Endodermal cell (in vitro differentiated cells): ENCODE data around the gene PROSER2. TPM values are rescaled to one million over a fixed set of nuclear protein-coding genes. Genes with fewer than 3 reads are reported as not detected.

Experiments used
- DNase-seq: peaks from one replicate; pipeline ENCODE4 v3.0.0-alpha.2; 2017
- H3K27ac ChIP-seq: 2 replicates; pipeline ENCODE4 v1.5.1; 2013; ENCODE audit warnings: mild to moderate bottlenecking, low read depth, low read length, moderate library complexity
- H3K27me3 ChIP-seq: 2 replicates; pipeline ENCODE4 v1.6.1; 2013; ENCODE audit warnings: mild to moderate bottlenecking, low read length, moderate library complexity; ENCODE audit not compliant: insufficient read depth, control insufficient read depth, poor library complexity, severe bottlenecking
- H3K36me3 ChIP-seq: 2 replicates; pipeline ENCODE4 v1.7.0; 2013; ENCODE audit warnings: mild to moderate bottlenecking, low read length, moderate library complexity; ENCODE audit not compliant: control insufficient read depth, insufficient read depth
- H3K4me1 ChIP-seq: one replicate; pipeline ENCODE4 v1.7.0; 2013; ENCODE audit warnings: low read length; ENCODE audit not compliant: control insufficient read depth, insufficient read depth
- H3K4me3 ChIP-seq: 2 replicates; pipeline ENCODE4 v1.5.1; 2013; ENCODE audit warnings: mild to moderate bottlenecking, low read length, moderate library complexity
- H3K9ac ChIP-seq: 2 replicates; pipeline ENCODE4 v1.6.1; 2013; ENCODE audit warnings: mild to moderate bottlenecking, low read length, moderate library complexity; ENCODE audit not compliant: poor library complexity, severe bottlenecking; ENCODE audit errors: extremely low read depth
- H3K9me3 ChIP-seq: 2 replicates; pipeline ENCODE4 v1.6.1; 2013; ENCODE audit warnings: mild to moderate bottlenecking, low read length, moderate library complexity; ENCODE audit not compliant: control insufficient read depth
- H3K27ac Mint-ChIP-seq: 2 replicates; pipeline ENCODE4 v1.8.0; 2020; ENCODE audit warnings: mixed read lengths
- H3K27me3 Mint-ChIP-seq: 2 replicates; pipeline ENCODE4 v1.8.0; 2021; ENCODE audit warnings: mild to moderate bottlenecking, mixed read lengths; ENCODE audit not compliant: insufficient read depth
- H3K36me3 Mint-ChIP-seq: 2 replicates; pipeline ENCODE4 v1.8.0; 2020; ENCODE audit warnings: low read depth, mixed read lengths
- H3K4me1 Mint-ChIP-seq: 2 replicates; pipeline ENCODE4 v1.8.0; 2020; ENCODE audit warnings: mixed read lengths
- H3K4me3 Mint-ChIP-seq: 2 replicates; pipeline ENCODE4 v1.8.0; 2020; ENCODE audit warnings: mild to moderate bottlenecking, moderate library complexity, mixed read lengths
- H3K9me3 Mint-ChIP-seq: 2 replicates; pipeline ENCODE4 v1.8.0; 2020; ENCODE audit warnings: mild to moderate bottlenecking, mixed read lengths
- CTCF ChIP-seq: fragments of 200-600 bp; sonication (generic); conservative IDR thresholded peaks from 2 replicates; pipeline ENCODE4 v1.5.0; 2021; ENCODE audit warnings: antibody characterized with exemption, mild to moderate bottlenecking
- WGBS, 2 experiments: methylation state at CpG; one replicate each; pipeline versions ENCODE4 v1.1.5 to v1.1.7; 2013; ENCODE audit warnings: missing lambda C conversion rate in 2 of 2, mixed read lengths in 1 of 2; ENCODE audit not compliant: insufficient coverage in 1 of 2, insufficient read length in 1 of 2; 5-methylcytosine and 5-hydroxymethylcytosine counted together
- total RNA-seq, 2 donors: library from RNA; stranded (reverse); fragmentation: NEBNext Ultra II Directional in 1 of 2; extraction: Animal tissue kit (Norgen Biotek cat#: 25700) in 1 of 2; gene quantifications; 2 replicates in 1 of 2; 3 replicates in 1 of 2; pipeline ENCODE4 v1.2.1, GENCODE V29; 2021

The PROSER2 gene
- total RNA-seq, 2 donors from 2014 or later, result 13.2 to 18.9 TPM

- no peaks in the 10 kb centered on the region for H3K9me3 ChIP-seq
- H3K27ac ChIP-seq, result no peak overlapping the region
- no peak overlapping the region for H3K9ac ChIP-seq
- no peaks in the 10 kb centered on the region for H3K27me3 Mint-ChIP-seq
- H3K4me1 Mint-ChIP-seq, result peaks cover 6% of the 10 kb centered on the region
- no peak overlapping the region for H3K4me3 Mint-ChIP-seq
- no peak overlapping the region for H3K27ac Mint-ChIP-seq
- H3K36me3 ChIP-seq, result no peaks in the 10 kb centered on the region
- 93 to 98% methylated on average over 6 of the region's 6 CpGs for WGBS, 2 experiments
- H3K36me3 Mint-ChIP-seq, result no peaks in the 10 kb centered on the region
- H3K27me3 ChIP-seq, result no peaks in the 10 kb centered on the region
- no peak for DNase-seq
- no peaks in the 10 kb centered on the region for H3K4me1 ChIP-seq
- no peak overlapping the region for H3K4me3 ChIP-seq
- H3K9me3 Mint-ChIP-seq, result peaks cover 7% of the 10 kb centered on the region
- no peak for TF ChIP-seq CTCF
These were observed 16.4 kb upstream of the PROSER2 start for GRCh38 chr10:11806706-11807105.

DNA sequence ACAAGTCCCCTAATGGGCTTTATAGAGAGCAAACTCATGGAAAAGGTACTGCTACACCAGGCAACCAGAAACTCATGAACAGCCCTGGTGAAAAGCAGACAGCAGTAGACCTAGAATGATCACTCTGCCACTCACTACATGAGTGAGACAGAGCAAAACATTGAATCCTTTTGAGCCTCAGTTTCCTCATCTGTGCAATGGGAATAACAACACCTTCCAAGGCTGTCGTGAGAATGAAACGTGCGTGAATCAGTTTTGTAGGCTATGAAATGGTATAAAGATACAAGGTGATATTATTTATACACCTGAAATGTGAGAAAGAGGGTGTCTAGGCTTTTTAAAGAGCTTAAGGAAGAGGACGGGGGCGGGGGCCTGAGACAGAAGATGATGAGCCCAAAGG lies 14.3 kb upstream of the PROSER2 start:
- 91 to 96% methylated on average over 3 to 5 of the region's 5 CpGs for WGBS, 2 experiments
- no peaks in the 10 kb centered on the region for H3K9me3 Mint-ChIP-seq
- no peaks in the 10 kb centered on the region for H3K36me3 Mint-ChIP-seq
- TF ChIP-seq CTCF, result no peak
- no peaks in the 10 kb centered on the region for H3K36me3 ChIP-seq
- no peak overlapping the region for H3K27ac Mint-ChIP-seq
- no peaks in the 10 kb centered on the region for H3K27me3 Mint-ChIP-seq
- no peak overlapping the region for H3K4me3 Mint-ChIP-seq
- H3K9ac ChIP-seq, result no peak overlapping the region
- H3K9me3 ChIP-seq, result no peaks in the 10 kb centered on the region
- H3K27me3 ChIP-seq, result no peaks in the 10 kb centered on the region
- no peaks in the 10 kb centered on the region for H3K4me1 ChIP-seq
- peaks cover 6% of the 10 kb centered on the region for H3K4me1 Mint-ChIP-seq
- no peak overlapping the region for H3K4me3 ChIP-seq
- no peak overlapping the region for H3K27ac ChIP-seq
- DNase-seq, result no peak

DNA sequence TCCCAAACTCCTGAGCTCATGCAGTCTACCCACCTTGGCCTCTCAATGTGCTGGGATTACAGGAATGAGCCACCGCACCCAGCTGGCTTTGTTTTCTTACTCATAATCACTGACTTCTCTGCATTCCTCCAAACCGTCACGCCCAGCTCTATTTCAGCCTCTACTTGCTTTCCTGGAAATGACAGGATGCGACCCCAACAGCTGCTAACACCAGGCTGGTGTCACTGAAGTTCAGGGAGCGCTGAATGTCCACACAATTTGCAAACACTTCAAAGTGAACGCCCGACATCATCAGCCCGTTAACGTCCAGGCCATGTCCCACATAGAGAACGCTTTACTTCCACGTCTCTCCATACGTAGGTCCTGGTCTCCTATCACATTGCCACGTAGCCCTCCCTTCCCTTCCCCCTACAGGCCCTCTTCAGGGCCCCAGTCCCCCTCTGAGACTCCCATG lies 12.8 kb upstream of the PROSER2 start:
- Mint-ChIP-seq H3K4me3 (no peak overlapping the region), H3K27me3 (no peaks in the 10 kb centered on the region), H3K27ac (no peak overlapping the region), H3K9me3 (no peaks in the 10 kb centered on the region), H3K36me3 (no peaks in the 10 kb centered on the region), H3K4me1 (peaks cover 6% of the 10 kb centered on the region)
- no peak overlapping the region for H3K27ac ChIP-seq
- H3K36me3 ChIP-seq, result no peaks in the 10 kb centered on the region
- H3K4me1 ChIP-seq, result no peaks in the 10 kb centered on the region
- no peak overlapping the region for H3K4me3 ChIP-seq
- no peak overlapping the region for H3K9ac ChIP-seq
- no peak for TF ChIP-seq CTCF
- WGBS, 2 experiments, result 85 to 87% methylated on average over 12 to 13 of the region's 13 CpGs
- no peak for DNase-seq
- no peaks in the 10 kb centered on the region for H3K27me3 ChIP-seq
- H3K9me3 ChIP-seq, result no peaks in the 10 kb centered on the region
